Measurements from ENCODE around the gene ZBTB8OS. TPM values are rescaled to one million over a fixed set of nuclear protein-coding genes. Genes with fewer than 3 reads are reported as not detected.

Gene ZBTB8OS
- total and polyA plus RNA-seq, 9 of the 15 experiments (the other 6 are each of a cell fraction or from before 2014, with no cell fraction given): 54.8 to 230 (median 107) TPM

- Histone ChIP-seq H4K20me1 (replicated peaks; ENCODE audit: control insufficient read depth, insufficient read depth, low read length) (no peaks in the 10 kb centered on the region), H3K4me1 (replicated peaks in 1 of 2; ENCODE audit: control insufficient read depth in 2 of 2, insufficient read depth in 2 of 2, low read length in 2 of 2) (peaks cover 0 to 8% of the 10 kb centered on the region in 2 experiments; a peak in 2 of 5 replicates), H3K4me2 (ENCODE audit: insufficient read depth, low read length) (no peak overlapping the region), H3K9me3 (replicated peaks; ENCODE audit: control insufficient read depth, insufficient read depth, low read depth, low read length) (no peaks in the 10 kb centered on the region), H3K27me3 (ENCODE audit: control insufficient read depth in 2 of 2, insufficient read depth in 2 of 2, low read length in 2 of 2) (peaks cover 19 to 23% of the 10 kb centered on the region in 2 experiments; a peak in 4 of 5 replicates), H3K36me3 (ENCODE audit: control insufficient read depth, insufficient read depth, low read length) (no peaks in the 10 kb centered on the region), H3K79me2 (ENCODE audit: control insufficient read depth, insufficient read depth, low read length) (no peaks in the 10 kb centered on the region), H2AFZ (ENCODE audit: low read depth, low read length) (no peak overlapping the region), H3K9ac (ENCODE audit: insufficient read depth in 1 of 2, low read depth in 2 of 2, low read length in 2 of 2) (no peak overlapping the region; a peak in 2 of 4 replicates), H3K9me1 (ENCODE audit: control insufficient read depth, insufficient read depth, low read length) (no peaks in the 10 kb centered on the region), H3K27ac (ENCODE audit: extremely low read depth, low read depth, low read length) (no peak overlapping the region), H3K4me3 (no peak overlapping the region)
- FAIRE-seq (no peak), DNase-seq (ENCODE audit: extremely low read depth in 1 of 4, low spot score in 3 of 4) (no peak), ATAC-seq (peak; percentile 57)
- intact Hi-C loops (cut with micrococcal nuclease) (no loop called here), in situ Hi-C loops (cut with MboI) (no loop called here)
- BruUV-seq (replicated peaks): no TSS peak
- no peak for TF ChIP-seq CCNT2 (IDR thresholded peaks at IDR 0.05; ENCODE audit: borderline replicate concordance, extremely low read depth, insufficient read length, low read depth, low read length)
- peak; percentile 43; the same call in 1 of the 2 replicates for TF ChIP-seq SPI1 (IDR thresholded peaks at IDR 0.05; ENCODE audit: borderline replicate concordance, low read depth, low read length)
- ChIA-PET CTCF (ENCODE audit: low intra/inter-chr PET ratio) (no interaction called here), POLR2A (interaction anchor here (0.6 to 1.2 kb wide), 6 partner anchors 9 to 1583 kb away, joined by 3 to 5 read pairs (median 3); partner anchors contain the start of gene ZBTB8OS)
- WGBS (ENCODE audit: insufficient coverage, low coverage, missing lambda C conversion rate): 3% methylated on average over 11 of the region's 11 CpGs
Observed at GRCh38 chr1:32606565-32607371, 43.6 kb downstream of the ZBTB8OS start.
